NCI-H2196 treated with DMSO at 0.1 percent for 48 hours (cell line): Measurements from ENCODE around the gene NEK11.
"Not testable (repeated sequence)": the region's sequence is repeated elsewhere in the genome, so short reads cannot be mapped to it uniquely, and the experiment has no call there.

Experiments
- DNase-seq: peaks from one replicate; lab custom pipeline; 2025; ENCODE audit not compliant: unreplicated experiment; lab: John Stamatoyannopoulos, UW

Gene NEK11

DNA sequence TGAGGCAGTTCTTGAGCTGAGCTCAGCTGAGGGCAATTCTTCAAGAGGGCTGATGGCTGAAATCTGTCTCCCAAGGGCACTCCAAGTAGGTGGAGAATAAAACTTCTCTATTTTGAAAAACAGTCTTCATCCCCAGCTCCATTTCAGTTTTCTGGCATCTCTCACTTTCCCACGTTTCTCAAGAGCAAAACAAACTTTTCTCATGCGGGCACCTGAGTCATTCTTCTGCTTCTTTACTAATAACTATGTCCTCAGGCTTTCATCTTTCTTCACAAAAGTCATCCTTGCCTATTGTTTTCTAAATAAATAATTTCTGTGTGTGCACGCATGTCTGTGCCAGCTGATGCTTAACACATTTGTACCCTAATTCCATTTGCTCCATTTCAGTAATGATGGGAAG is 258.8 kb downstream of the NEK11 start:
- DNase-seq = no peak

DNA sequence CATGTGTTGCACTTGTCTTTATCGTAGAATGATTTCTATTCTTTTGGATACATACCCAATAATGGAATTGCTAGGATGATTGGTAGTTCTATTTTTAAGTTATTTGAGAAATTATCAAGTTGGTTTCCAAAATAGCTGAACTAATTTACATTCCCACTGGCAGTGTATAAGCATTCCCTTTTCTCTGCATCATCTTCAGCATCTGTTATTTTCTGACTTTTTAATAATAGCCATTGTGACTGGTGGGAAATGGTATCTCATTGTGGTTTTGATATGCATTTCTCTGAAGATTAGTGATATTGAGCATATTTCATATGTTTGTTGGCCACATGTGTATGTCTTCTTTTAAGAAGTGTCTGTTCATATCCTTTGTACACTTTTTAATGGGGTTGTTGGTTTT is 273.2 kb downstream of the NEK11 start:
- no peak for DNase-seq

DNA sequence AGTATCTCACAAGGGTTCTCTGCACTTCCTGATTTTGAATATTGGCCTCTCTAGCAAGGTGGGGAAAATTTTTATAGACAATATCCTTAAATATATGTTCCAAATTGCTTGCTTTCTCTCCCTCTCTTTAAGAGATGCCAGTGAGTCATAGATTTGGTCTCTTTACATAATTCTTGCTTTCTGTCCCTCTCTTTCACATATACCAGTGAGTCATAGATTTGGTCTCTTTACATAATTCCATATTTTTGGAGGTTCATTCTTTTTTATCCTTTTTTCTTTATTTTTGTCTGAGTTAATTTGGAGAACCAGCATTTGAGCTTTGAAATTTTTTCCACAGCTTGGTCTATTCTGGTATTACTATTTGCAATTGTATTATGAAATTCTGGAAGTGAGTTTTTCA is 277.2 kb downstream of the NEK11 start:
- DNase-seq = no peak

DNA sequence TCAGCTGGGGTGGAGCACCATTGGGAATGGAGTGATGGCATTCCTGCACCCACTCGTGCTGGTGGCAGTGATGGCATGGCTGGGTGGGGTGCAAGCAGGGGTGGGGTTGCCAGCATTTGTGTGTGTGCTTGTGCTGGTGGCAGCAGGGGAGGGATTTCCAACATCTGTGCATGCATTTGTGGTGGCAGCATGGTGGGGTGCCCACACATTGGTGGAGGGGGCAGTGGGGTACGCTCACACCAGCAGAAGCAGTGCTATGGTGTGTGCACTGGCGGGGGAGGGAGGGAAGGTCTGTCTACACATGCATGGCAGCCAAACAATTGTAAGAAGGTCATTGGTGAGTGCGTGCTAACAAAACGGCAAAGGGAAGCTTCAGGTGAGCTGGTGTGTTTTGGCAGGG is 278.2 kb downstream of the NEK11 start:
- no peak for DNase-seq

DNA sequence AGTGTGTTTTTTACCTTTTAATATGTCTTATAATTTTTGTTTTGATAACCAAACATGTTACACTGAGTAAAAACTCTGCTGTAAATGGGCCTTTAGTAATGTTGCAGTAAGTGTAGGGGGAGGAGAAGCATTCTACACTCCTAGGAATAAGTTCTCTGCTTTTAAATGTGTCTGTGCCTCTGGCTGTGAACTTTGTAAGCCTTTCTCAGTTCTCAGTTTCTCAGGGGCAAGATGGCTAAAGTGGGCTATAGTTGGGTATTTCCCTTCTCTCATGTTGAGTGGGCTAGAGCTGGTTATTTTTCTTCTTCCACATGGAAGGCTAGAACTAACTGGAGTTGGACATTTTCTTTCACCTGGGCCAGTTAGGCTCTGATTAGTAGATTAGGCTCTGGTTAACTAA is 279.6 kb downstream of the NEK11 start:
- DNase-seq = no peak

DNA sequence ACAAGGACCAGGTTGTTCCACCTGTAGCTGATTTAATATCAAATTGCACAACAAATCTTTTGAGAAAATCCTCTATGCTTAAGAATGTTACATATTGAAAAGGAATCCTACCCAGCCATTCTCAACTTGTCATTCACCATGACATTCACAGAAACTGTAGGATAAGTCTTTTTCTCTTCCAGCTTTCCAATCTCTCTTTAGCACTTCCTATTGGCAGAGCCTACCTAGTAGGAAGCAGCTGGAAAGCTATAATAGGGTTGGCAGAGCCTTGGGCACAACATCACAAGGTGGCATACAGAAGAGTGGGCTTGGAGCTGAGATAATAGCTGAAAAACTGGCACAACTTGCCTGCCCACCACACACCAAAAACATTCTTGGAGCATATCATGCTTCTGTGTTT is 287.6 kb downstream of the NEK11 start:
- DNase-seq = no peak

DNA sequence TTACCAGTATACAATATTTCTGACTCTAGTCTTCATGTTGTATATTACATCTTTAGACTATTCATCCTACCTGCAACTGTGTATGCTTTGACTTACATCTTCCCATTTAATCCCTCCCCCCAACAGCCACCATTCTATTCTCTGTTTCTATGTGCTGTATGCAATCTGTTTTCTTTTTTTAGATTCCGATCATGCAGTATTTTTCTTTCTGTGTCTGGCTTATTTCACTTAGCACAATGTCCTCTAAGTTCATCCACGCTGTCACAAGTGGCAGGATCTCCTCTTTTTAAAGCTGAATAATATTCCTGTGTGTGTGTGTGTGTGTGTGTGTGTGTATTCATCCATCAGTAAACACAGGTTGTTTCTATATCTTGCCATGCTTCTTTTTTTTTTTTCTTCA is 288.5 kb downstream of the NEK11 start:
- no peak for DNase-seq

DNA sequence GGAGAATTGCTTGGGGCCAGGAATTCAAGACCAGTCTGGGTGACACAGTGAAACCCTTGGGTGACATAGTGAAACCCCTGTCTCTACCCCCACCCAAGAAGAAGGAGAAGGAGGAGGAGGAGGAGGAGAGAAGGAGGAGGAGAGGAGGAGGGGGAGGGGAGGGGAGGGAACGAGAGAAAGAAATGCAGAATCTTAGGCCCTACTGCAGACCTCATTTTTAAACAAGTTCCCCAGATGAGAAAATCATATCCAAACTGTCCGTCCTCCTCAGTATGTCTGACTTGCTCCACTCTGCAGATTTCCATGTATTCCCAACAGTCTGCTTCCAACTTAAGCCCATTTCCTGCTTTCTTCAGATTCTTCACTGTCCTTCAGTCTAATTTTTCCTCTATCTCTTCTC is 291.0 kb downstream of the NEK11 start:
- no peak for DNase-seq

DNA sequence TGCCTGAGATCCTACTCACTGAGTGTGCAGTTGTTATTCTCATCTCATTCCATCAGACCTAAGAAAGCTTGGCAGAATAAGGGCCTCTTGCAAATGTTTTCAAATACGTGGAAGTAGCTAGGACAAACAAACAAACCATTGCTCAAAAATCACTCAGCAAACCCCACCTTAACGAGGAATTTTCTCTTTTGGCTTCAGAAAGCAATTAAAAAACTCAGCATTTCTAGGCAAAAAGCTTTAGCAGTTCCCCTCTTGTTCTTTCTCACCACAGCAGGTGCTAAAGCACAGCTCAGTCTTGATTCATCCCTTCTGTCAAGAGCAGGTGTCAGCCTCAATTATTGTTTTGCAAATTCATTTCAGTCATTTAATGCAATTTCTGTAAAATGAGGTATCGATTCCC is 296.3 kb downstream of the NEK11 start:
- DNase-seq = no peak

DNA sequence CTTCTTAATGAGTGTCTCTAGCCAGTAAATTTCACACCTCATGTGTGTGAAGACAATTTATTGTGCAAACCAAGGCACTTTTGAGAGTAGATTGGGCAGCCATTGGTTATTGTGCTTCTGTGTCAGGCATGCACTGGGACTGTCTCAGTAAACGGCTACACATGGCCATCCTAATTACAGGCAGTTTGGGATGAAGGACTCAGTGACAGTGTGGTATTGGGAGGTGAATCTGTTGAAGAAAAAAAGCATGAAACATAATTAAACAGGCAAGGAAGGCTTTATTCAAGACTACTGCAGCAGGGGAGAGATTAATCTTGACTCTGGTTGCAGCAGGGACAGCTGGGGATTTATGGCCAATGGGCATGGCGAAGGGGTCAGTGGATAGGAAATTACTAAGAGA is 297.1 kb downstream of the NEK11 start:
- no peak for DNase-seq

DNA sequence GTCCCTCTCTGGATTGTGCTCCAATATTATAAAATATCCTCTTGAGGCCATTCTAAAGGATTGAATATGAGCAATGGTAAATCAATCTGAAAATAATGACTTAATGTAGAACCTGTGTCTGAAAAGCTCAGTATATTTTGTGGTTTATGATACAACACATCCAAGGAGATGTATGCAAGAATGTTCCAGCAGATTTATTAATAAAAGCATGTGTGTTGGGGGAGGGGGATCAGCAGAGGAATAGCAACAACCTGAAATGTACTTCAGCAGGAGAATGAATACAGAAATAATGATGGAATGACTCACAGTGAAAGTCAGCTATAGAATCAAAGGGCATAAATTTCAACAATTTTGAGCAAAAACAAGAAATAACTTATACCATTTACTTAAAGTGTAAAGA is 298.2 kb downstream of the NEK11 start:
- no peak for DNase-seq

DNA sequence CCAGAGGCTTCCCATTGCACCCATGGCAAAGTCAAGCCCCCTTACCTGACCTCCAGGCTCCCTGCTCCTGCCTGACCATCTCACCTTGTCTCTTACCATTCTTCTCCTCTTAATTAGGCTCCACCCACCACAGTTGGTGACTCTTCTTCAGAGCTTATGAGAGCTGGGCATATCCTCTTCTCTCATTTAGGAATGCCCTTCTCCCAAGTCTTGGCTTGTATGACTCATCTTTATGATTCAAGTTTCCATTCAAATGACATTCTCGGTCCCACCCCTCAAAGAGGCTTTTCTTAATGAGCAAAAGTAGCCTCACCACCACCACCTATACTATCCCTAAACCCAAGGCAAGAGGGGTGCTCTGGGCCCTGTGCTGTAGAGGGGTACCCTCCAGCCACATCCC is 299.6 kb downstream of the NEK11 start:
- no peak for DNase-seq

DNA sequence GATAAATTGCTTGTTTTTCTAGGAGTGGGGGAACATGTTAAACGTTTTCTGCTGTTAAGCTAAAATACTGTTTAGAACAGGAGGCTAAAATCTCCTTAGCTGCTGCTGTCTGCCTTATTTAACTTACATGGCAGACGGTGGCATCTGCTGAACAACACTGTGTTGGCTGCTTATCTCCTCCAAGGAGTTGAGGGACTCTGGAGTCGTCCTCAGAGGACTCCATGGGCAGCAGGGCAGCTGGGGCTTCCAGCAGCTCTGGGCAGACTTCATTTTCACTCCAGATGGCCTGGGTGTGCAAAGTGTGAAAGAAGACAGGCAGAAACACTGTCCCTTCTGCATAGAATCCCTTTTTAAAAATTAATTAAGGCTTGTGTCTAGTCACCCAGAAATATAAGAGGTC is 302.0 kb downstream of the NEK11 start:
- no peak for DNase-seq

DNA sequence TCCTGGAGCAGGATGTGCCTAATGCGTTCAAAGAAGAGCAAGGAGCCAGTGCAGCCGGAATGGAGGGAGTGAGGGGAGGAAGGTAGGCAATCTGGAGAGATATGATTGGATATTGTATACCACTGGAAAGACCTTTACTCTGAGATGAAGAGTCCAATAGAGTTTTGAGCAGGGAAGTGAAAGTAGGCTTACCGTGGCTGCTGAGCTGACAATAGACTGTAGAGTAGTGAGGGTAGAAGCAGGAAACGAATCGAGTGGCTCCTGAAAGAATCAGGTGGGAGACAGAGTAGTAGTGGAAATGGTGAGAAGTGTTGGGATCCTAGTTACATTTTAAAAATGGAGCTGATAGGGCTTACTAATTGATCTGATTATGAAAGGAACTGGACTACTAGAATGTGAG is 303.1 kb downstream of the NEK11 start:
- no peak for DNase-seq

DNA sequence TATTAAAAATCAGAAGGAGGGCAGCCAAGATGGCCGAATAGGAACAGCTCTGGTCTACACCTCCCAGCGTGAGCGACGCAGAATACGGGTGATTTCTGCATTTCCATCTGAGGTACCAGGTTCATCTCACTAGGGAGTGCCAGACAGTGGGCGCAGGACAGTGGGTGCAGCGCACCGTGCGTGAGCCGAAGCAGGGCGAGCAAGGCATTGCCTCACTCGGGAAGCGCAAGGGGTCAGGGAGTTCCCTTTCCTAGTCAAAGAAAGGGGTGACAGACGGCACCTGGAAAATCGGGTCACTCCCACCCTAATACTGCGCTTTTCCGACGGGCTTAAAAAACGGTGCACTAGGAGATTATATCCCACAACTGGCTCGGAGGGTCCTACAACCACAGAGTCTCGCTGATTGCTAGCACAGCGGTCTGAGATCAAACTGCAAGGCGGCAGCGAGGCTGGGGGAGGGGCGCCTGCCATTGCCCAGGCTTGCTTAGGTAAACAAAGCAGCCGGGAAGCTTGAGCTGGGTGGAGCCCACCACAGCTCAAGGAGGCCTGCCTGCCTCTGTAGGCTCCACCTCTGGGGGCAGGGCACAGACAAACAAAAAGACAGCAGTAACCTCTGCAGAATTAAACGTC is 304.9 kb downstream of the NEK11 start:
- DNase-seq = not testable (repeated sequence)

DNA sequence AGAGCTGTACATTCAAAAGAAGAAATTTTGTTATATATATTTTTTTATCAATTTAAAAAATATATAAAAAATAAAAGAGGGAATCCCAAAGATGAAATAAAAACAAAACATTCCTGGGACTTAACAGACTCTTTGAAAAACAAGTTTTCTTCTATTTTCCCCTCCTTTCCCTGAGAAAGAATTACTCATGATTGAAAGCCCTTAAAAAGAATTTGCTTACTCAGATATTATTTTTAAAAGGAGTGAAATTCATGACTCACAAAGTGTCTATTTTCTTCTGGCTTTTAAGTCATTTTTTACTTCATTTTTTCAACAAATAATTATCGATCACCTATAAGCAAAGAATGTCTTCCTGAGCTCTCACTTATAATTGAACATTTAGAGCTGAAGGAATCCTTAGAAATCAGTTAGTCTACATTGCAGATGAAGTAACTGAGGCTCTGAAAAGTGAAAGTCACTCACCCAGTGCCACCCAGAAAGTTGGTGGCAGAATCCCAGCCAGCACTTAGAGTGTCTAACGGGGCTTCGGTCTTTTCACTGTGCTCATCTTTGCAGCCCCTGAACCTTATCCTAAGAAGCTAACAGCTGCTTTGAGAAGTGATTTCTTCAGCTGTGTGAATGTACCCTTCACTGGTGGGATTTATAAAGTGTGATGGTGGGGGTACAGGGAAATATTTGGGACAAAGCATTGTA is 312.4 kb downstream of the NEK11 start:
- no peak for DNase-seq

DNA sequence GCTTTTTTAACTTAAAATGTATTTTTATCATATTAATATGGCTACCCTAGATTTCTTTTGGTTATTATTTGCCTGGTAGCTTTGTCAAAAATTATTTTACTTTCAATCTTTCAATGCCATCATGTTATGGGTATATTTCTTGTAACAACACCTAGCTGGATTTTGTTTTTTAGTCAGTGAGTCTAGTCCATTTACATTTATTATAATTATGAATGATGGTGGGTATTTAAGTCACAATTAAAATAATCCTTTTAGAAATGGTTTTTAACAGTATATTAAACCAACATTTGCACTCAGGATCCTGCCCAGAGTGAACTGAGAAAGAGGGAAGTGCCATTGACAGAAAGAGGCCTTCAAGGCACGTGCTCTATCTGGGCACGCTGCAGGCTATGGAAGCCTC is 315.1 kb downstream of the NEK11 start:
- no peak for DNase-seq

DNA sequence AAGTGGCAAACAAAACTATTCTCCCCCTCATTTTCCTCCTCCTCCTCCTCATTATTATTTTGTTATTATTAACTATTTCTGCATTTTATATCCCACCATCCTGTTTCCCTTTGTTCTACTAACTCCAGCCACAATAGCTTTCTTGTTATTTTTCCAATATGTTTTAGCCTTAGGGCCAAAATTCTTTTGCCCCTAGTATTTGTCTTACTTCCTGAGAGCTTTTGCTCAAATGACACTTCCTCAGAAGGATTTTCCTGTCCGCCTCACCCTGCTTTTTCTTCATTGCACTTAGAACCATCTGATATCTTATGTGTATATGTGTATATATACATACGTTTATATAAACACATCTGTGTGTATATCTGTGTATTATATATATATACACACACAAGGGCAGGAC is 322.2 kb downstream of the NEK11 start:
- no peak for DNase-seq

DNA sequence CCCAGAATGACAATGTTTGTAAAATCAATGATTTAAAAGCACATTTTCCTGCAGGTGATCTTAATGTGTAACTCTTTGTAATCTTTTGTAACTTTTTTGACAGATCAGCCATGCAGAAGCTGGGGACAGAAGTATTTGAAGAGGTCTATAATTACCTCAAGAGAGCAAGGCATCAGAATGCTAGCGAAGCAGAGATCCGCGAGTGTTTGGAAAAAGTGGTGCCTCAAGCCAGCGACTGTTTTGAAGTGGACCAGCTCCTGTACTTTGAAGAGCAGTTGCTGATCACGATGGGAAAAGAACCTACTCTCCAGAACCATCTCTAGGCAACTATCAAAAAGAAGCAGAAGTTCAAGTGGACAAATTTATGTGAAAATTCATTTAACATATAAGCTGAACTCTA is 322.8 kb downstream of the NEK11 start:
- no peak for DNase-seq

DNA sequence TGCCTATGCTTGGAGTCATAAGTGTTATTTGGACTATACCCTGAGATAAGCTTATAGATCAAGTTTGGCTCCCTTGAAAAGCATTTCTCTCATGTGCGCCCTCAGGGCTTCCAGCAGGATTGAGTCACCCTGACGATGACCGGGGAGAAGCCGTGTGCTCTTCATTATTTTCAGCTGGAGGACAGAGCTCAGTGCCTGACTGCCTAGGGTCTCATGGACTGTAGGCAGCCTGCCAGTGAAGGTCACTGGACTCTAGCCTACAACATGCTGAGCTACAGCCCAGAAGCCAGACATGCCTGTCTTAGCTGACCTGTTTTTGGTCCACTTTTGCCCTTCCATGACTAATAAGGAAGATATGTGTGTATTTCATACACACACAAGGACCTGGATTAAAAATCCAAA is 323.3 kb downstream of the NEK11 start:
- DNase-seq = no peak

DNA sequence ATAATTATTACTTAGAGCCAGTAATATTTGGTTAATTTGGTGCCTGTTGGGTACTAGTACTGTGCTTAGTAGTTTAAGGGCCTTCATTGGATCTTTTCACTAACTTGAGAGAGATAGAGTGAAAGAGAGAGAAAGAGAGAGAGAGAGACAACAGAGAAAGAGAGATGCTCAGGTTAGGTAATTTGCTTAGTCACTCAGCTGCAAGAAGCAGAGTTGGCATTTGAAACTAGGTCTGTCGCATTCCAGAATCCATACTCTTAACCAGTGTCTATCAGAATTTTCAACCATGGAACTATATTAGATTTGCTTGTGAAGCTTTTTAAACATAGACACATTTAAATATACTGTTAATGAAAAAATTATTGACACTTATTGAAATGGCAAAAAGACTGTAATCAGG is 323.8 kb downstream of the NEK11 start:
- DNase-seq = no peak

DNA sequence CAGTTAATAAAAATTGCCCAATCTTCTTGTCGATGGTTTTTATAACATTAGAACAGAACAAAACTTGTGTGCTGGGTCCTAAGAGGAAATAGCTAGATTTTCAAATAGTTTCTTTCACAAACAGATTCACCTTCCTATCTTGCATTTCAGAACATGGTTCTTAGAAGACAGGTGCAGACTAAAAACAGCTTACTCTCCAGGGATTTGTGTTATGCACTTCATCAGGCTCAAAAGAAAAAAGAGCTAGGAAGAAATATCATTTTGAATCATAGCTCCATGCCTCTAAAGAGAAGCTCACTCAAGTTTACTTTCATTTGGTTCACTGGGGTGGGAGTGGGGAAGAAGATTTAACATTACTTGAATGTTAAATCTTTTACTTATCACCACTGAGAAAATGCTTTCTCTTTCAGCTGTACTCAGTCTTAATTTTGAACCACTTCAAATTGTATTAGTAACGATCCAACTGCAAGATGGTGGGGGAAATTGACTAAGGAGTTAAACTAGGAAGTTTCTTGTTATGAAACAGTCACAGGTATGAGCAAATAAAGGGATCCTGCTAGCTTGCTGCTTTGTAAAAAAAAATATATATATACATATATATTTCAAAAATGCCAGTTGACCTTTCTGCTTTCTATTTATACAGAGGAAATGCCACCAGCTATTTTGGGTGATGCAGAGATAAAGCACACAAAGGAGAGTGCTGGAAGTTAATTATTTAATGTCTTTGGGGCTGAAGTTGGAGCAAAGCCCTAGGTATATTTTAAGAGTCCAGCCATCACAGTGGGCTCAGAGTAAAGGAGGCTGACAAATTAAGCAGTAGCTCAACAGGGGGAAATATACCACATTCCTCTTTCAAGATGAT is 326.6 kb downstream of the NEK11 start:
- DNase-seq = no peak
